Activated CD8-positive, alpha-beta memory T cell treated with anti-CD3 and anti-CD28 coated beads for 1 hour (primary cell): Measurements from ENCODE around the gene CXCL17.

Source experiments
- DNase-seq, 2 donors: peaks; one replicate each; pipeline ENCODE4 v3.0.0-alpha.2; 2020; ENCODE audit warnings: low read depth in 1 of 2; ENCODE audit errors: extremely low read depth in 1 of 2

Gene CXCL17

DNA sequence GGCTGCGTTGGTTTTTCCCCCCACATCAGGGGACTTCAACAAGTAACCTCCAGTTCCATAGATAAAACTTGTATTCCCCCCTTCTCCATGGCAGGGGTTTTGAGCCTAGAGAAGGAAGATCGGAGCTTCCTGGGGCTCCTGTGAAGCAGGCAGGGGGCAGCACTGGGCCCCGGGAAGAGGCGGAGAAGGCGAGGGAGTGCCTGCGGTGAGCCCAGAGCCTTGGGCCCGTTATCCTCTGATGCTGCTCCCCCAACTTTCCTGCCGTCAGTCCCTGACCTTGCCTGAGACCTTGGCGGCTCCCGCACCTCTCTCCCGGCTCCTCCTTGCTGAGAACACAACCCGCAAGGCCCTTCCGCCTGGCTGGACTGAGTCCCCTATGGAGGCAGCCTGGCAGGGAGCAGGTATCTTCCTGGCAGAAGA lies 18.0 kb downstream of the CXCL17 start:
- DNase-seq, result no peak

DNA sequence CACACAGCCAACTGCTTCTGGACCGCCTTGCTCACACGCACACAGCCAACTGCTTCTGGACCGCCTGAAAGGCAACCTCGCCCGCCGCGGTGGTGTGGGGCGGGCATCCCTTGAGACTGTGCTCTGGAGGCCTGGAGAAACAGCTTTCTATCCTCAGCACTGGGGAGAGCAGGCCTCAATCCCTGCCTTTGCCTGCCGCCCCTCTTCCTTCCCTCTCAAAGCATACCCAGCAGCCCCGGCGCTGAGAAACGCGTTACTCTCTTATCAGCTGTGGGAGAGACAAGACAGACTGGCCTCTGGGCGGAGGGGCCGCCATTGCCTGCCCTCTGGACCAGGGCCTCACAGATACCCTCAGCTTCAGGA lies 18.4 kb downstream of the CXCL17 start:
- no peak for DNase-seq

DNA sequence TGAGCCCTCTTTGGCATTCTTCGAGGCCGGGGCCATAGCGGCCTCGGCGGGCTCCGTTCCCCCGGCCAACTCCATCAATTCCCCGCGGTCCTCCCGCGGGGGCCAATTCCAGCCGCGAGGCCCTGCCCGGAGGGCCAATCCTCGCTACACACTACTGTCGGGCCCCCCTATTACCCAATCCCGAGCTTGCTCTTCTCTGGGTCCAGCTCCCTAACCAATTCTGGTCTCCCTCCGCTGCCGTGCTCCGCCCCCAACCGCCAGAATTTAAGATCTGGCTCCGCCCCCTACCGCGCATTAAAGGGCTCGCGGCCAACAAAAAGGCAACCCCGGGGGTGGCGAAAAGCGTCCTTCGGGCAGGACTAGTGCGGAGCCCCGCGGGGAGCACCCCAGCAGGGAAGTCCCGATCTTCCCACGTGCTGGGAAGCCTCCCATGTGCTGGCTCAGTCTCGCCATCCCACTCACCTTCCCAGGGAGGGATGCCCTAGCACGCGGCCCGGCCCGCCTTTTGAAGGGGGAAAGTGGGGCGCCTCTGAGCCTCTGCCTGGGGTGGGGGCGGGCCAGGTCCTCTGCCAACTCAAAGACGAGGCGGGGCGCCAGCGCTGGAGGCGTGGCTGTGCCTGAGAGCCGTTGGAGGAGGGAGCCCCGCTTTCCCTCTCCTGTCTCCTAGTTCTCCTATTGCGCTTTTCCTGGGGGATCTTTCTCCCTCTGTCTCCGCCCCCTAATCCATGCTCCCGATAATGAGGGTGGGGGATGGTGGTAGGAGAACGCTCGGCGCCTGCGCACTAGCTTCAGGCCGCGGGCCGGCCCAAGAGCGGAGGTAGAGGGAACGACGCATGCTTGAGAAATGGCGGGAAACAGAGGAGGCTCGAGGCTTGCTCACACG lies 19.0 kb downstream of the CXCL17 start:
- DNase-seq, result peak; percentile 82

DNA sequence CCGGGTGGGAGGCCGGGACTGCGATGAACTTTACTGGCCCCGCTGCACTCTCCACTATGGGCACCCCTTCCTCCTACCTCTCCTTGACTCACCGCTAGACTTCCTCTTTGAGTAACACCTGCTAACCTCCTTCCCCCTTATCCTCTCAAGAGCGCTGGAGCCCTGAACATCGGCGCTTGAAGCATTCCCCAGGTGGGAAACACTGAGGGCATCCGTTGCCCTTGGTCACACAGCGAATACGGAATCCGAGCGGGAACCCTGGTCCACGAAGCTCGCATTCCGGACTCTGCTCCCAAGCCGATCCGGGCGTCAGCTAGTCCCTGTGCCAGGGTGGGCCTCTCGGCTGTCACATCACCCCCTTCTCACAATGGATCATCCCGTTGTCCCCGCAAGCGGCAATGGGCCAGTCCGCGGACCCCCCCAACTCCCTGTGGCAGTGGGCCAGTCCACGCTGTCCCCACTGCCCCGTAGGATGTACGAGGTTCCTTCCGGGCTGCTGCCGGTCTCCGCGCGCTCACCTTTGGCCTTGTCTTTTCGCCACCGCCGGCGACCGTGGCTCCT lies 19.8 kb downstream of the CXCL17 start:
- peak in 1 of 2 donors; percentile 22 for DNase-seq

- DNase-seq, result no peak
Observed at GRCh38 chr19:42422092-42422900, 20.4 kb downstream of the CXCL17 start.

- no peak for DNase-seq
Observed at GRCh38 chr19:42421591-42422031, 21.1 kb downstream of the CXCL17 start.

- no peak for DNase-seq
Observed at GRCh38 chr19:42421101-42421500, 21.6 kb downstream of the CXCL17 start.

GRCh38 chr19:42420055-42420544 lies 22.6 kb downstream of the CXCL17 start:
- DNase-seq, result peak; percentile 38 to 66

DNA sequence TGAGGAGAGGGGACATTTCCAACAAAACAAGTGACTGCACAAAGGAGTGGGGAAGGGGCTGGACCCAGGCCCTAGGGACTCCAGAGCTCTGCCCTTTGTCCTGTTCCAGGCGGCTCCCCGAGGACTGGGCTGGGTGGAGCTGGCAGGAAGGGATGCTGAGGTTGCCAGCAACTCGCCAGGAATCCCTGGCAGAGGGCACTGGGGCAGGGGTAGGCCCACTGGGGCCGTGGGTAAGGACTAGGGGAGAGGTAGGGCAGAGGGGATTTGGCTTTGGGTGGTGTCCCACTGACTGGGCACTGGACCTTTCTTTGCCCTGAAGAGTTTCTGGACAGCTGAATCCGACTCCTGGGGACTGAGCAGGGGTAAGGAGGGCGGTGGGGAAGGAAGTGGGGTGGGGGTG lies 23.4 kb downstream of the CXCL17 start:
- no peak for DNase-seq

GRCh38 chr19:42412661-42413076 lies 30.1 kb downstream of the CXCL17 start:
- DNase-seq, result no peak

DNA sequence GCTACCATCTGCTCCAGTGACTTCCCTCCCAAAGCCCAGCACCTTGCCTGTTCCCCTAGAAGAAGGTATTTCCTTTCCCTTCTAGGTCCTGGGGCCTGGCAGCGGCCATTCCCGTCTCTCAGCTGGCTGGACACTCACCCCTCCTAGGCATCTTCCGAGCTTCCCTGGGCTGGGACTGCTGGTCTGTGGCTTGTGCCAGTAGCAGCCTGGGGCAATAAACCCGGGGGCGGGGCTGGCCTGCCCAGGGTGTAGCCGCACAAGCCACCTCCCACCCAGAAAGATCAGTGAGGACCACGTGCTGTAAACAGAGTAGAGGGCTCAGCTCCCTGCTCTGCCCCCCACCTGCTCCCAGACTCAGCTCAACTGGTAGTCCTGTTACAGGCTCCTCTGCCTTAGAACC lies 30.5 kb downstream of the CXCL17 start:
- DNase-seq, result no peak

- DNase-seq, result no peak
Observed at GRCh38 chr19:42411581-42412178, 31.1 kb downstream of the CXCL17 start.

GRCh38 chr19:42410371-42410770 lies 32.4 kb downstream of the CXCL17 start:
- DNase-seq, result no peak

GRCh38 chr19:42409477-42409876 lies 33.3 kb downstream of the CXCL17 start:
- DNase-seq, result no peak

GRCh38 chr19:42407816-42408175 lies 35.0 kb downstream of the CXCL17 start:
- DNase-seq, result no peak

DNA sequence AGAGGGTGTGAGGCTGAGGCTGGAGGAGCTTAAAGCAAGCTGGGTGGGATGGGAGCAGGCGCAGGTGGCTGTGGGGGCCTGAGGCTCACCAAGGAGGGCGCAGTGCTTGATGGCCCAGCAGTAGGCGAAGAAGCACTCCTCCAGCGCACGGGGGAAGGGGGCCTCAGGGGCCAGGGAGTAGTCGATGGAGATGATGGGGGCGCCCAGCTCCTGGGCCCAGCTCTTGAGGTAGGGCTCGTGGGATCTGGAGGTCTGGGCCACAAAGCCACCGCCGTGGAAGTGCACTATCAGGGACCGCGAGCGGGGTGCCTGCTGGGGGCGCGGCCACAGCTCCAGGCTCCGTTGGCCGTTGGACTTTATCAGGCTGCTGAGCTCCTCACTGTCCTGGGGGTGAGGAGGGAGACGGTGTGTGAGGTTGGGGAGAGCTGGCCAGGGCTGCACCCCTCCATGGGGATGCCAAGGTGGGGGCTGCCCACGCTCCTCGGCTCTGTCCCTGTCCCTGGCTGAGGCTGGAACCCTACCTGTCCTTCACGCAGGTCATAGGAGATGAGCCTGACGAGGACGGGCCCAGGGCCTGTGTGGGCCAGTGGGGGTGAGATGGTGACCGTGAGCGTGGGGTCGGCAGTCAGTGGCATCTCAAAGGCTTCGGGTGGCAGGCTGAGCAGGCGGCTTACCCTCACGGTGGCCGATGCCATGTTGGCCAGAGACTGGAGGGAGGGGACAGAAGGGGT lies 35.5 kb downstream of the CXCL17 start:
- no peak for DNase-seq

DNA sequence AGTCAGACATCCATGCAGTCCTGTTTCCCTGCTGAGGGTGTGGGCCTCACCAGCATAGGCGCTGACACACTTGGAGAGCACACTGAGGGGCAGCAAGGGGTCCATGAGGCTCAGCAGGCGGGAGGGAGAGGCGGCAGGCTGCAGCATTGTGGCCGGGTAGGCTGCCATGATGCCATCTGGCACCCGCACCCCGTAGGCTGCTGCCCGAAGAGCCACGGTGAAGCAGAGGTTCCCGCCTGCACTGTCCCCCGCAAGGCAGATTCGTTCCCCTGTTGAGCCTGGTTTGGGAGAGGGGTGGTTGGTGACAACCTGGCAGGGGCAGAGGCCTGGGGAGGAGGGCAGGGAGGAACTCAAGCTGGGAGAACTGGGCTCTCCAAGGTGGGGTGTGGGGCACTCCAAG lies 36.6 kb downstream of the CXCL17 start:
- DNase-seq, result no peak

DNA sequence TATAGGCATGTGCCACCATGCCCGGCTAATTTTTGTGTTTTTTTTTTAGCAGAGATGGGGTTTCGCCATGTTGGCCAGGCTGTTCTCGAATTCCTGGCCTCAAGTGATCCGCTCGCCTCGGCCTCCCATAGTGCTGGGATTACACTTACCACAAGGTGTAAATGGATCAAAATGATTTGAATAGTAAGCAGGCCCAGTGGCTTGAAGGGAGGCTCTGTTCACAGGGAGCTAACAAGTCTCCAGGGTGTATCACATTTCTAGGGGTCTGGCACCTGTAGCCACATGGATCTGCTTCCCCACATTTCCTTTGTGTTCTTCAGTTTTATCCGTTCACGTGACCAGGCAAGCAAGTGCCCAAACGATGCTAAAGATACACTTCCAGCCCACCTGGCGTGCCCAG lies 39.2 kb downstream of the CXCL17 start:
- no peak for DNase-seq

GRCh38 chr19:42402376-42403116 lies 40.2 kb downstream of the CXCL17 start:
- no peak for DNase-seq
